Frontal cortex (tissue), 4 donors: ENCODE measurements around the gene PSMG4. TPM values are rescaled to one million over a fixed set of nuclear protein-coding genes. Genes with fewer than 3 reads are reported as not detected.

ENCODE experiments used
- DNase-seq, 2 donors: peaks; one replicate each; pipeline ENCODE4 v3.0.0; 2012; ENCODE audit warnings: low spot score in 2 of 2
- FAIRE-seq: peaks from 2 replicates; lab custom pipeline; 2012; peaks lifted over from hg19 to GRCh38; lab: Jason Lieb, UNC
- total RNA-seq: library from RNA; depleted of rRNA; stranded (reverse); fragments of >200 nt; gene quantifications from one replicate; pipeline ENCODE4 v1.2.3, GENCODE V29; 2014
- donor health status: control.
- donor health status: control.
- donor health status: control.

The PSMG4 gene
- total RNA-seq, 1 donor from 2014 or later: 32.2 TPM

DNA sequence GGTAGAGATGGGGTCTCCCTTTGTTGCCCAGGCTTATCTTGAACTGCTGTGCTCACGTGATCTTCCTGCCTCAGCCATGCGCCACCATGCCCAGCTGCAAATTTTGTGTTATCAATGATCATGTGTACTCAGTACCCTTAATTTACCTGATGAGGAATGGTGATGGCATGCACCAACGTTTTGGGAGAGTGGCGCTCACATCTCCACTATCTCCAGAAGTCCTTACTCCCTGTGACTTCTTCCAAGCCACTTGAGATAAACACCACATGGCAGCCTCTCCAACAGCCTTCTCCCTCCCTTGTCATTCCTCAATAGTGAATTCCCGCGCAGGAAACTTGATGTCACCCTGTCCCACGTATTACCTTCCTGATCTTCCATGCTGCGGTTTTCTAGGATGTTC lies 58.1 kb downstream of the PSMG4 start:
- DNase-seq (no peak), FAIRE-seq (no peak)

Other genes with a start within 250 kb of the PSMG4 start
- gene RIPK1, start 190.5 kb upstream of the PSMG4 start, total RNA-seq: 7.3 TPM
- 26.5 TPM for gene BPHL, start 140.2 kb upstream of the PSMG4 start, total RNA-seq
- 1,551 TPM for gene TUBB2A, start 101.4 kb upstream of the PSMG4 start, total RNA-seq
- gene TUBB2B, start 31.3 kb upstream of the PSMG4 start, total RNA-seq: 5,262 TPM
- 22.8 TPM for gene SLC22A23, start 198.1 kb downstream of the PSMG4 start, total RNA-seq